Stromal cell of bone marrow (primary cell): ENCODE data around the gene HSPA6.
"Not testable (repeated sequence)": the region's sequence is repeated elsewhere in the genome, so short reads cannot be mapped to it uniquely, and the experiment has no call there.

ENCODE experiments used
- DNase-seq: peaks from one replicate; pipeline ENCODE4 v3.0.0-alpha.2; 2012; ENCODE audit warnings: low read depth

The HSPA6 gene

DNA sequence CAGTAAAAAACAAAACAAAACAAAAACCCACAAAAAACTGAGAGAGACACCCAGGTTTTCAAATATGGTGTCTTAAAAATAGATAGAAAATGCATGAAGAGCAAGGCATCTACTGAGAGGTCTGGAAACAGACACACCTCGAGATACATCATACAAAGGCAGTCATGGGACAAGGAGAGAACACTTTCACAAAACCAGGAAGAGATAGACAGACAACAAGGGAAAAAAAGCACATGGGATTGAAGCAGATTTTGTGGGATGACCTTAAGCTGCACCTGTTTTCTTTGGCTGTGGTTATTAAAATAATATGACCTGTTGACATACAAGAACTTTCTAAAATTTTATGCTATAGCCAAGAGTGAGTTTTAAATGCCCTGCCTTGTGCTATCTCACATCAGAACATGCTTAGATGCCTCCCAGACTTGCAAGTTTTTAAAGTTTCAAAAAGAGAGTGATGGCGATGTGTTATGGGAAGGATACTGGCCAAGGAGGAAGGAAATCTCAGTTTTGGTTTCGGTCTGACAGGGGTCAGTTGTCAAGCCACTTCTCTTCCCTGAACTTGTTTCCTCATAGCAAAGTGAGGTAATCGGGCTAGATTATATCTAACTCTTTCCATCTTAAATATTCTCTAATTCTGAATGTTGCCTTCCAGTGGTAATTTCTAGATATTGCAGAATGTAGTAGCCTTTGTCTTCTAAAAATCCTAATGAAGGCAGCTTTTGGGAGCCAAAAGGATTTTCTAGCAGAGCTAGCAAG lies 36.8 kb downstream of the HSPA6 start:
- DNase-seq: peak; percentile 19

DNA sequence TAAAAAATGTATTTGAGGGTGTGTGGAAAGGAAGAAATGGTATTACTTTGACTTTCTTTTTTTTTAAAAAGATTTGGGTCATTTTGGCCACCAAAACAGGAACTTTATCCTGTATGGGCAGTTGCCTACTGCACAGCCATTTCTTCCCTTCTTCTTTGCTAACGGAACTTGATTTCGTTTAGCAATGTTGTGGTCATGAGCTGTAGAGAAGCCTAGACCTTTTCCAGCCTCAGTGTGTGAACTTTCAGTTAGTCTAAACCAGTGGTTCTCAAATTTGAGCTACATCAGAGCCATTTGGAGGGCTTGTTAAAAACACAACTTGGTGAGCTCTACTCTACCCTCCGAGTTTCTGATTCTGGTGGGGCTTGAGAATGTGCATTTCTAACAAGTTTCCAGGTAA lies 38.1 kb downstream of the HSPA6 start:
- not testable (repeated sequence) for DNase-seq

DNA sequence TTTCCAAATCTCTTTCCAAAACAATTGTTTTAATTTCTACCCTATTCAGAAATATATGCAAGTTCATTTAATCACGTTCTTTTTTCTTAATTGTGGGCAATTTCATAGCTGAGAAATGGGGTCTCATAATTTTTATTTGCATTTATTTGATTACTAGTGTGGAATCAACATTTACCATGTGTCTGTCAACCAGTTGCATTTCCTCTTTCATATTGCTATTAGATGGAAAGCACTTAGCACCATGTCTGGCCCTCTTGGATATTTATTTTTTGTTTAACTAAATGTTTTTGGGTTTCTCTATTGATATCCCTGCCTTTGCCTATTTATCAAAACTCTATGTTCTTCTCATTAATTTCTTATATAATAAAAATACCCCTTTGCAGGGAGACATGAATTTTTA lies 39.2 kb downstream of the HSPA6 start:
- not testable (repeated sequence) for DNase-seq

DNA sequence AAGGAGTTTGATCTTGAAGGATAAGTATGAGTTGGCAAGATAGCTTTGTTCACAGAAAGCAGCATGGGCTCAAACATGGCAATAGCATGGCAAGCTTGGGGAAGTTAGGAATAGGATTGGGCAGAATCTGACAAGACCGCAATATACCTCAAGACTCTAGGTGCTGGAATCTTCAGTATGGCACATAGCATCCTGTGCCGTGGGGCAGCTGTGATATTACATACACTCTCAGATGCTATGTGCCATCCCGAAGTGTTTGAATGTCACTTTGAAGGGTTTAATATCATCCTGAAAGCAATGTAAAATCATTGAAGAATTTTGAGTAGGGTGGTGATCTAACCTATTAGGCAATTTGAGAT lies 42.2 kb downstream of the HSPA6 start:
- DNase-seq: not testable (repeated sequence)

DNA sequence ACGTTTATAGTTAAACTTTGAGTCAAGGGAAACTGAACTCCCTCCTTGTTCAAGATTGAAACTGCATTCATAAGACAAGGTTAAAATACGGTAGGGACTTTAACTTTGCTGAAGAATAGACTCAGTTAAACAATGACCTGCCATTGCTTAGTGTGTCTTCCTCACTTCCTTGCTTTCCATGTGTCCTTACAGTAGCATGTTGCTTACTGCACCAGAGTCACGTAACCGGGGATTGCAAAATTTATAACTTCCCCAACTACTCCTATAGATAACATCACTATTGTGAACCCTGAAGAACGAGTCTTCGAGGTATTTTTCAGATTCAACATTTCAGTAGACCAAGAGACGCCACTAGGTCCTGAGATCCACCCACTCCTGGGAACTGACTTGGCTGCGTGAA lies 47.4 kb downstream of the HSPA6 start:
- not testable (repeated sequence) for DNase-seq
